Measurements from ENCODE around the gene GPER1.
A peak's percentile ranks its signal among the peaks of the same experiment; 100 is the strongest.
"Not testable (repeated sequence)": the region's sequence is repeated elsewhere in the genome, so short reads cannot be mapped to it uniquely, and the experiment has no call there.

The GPER1 gene

DNA sequence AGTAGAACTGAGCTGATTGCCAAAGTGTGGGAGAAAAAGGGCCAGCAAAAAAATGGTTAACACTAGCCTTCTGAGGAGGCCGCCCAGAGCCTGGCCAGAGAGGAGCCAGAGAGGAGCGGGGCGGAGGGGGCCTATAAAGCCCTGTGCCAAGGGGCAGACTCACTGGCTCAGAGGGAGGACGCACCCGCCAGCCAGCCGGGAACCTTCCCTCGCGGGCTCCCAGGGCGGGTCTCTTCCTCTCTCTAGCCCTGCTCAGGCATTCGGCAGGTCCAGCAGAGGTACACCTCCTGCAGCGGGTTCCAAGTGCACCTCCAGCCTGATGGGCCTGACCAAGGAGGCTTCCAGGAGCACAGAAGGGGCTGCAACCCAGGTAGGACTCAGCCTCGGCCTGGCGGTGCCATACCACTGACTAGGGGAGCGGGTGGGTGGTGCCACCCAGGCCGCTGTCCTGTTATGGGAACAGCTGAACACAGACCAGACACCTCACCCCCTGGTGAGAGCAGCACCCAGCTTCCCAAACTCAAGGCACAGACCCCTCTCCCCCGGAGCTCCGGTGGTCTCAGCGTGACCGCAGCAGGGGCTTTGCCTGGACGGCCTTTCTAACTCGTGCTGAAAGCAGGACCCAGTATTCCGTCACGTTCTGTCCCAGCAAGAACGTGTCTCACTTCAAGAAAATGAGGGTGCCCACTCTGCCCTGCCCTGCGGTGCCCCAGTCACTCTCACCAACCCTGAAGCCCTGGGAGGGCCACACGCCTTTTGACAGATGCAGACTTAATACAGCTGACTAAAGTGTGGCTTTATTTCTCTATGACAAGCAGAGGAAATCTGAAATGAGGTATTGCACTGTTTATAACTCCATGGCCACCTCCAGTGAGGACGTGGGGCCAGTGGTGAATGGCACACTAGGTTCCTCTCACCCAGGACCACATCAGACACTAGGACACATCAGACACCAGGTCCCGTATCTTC lies at the start of gene GPER1:
Gene GPER1, plus strand, starts transcription at position 162 of the 969 bp plus-strand sequence. CDS start 3,616 bp downstream, outside the sequence.
- DNase-seq: no peak

DNA sequence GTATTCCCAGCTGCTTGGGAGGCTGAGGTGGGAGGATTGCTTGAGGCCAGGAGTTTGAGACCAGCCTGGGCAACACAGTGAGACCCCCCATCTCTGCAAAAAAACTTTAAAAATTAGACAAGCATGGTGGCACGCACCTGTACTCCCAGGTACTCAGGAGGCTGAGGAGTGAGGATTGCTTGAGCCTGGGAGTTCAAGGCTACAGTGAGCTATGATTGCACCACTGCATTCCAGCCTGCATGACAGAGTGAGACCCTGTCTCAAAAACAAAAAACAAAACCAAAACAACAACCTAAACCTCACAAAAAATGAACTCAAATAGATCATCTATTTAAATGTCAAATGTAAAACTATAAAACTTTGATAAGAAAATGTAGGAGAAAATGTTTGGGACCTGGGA lies 47.7 kb upstream of the GPER1 start:
- DNase-seq: not testable (repeated sequence)

DNA sequence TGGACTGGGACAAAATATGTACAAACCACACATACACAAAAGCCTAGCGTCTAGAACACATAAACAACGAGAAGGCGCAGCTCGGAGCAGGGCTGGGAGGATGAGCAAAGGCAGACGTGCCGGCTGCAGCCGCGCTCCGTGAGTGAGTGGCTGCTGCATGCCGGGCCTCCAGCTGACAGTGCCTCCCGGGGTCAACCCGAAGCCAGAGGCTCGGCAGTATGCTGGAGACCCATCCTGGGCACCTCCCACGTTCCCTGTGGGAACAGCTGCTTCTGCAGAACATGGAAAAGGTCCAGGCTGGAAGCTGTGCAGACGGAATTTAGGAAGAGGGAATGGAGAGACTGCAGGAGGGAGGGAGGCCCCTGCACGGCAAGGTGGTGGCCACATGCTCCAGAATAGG lies 47.1 kb upstream of the GPER1 start:
- no peak for DNase-seq

DNA sequence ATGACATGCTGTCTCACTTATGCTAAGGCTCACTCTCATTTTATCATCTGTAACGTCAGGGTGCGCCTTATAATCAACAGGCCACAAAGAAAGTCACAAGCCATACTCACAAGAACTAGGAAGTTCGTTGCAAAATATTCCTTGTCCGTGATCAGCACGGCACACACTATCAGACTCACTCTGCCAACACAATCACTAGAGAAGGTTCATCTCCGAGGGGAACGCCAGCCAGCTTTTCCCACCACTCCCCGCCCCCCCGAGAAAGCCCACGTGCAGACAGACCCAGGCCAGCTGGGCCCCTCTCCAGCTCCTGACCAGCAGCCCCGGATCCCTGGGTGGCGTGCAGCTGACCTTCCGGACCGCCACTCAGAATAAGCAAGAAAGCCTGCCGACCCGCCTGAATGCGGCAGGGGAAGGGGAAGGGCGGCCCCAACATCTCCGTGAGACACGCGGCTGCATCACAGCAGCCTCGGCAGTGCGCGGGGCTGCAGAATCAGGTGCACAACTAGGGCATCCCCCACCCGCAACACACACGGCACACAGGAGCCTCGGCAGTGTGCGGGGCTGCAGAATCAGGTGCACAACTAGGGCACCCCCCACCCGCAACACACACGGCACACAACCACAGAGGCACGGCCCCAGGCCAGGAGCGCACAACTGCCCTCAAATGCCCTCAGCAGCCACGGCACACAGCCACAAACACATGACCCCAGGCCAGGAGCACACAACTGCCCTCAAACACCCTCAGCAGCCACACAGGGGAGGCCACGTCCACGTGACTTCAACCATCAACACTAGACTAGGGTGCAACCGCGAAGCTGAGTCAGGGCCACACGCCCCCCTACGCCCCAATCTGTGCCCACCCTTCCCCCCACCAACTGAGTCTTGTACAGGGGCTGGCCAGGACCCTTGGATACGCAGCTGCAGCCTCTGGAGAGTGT lies 46.1 kb upstream of the GPER1 start:
- DNase-seq: no peak

DNA sequence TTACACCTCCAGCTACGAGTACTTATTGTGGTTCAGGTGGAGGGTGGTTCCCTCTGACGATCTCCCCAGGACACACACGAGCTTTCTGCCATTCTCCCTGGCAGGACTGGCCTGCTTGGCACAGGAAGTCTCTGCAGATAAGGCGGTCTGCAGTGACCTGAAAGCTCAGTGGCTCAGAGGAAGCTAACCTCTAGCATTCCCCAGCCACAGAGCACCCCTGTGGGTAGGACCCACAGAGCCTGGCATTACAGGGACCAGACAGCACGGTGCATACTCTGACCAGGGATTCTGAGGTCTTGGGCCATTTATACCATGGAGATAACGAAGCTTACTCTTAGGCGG lies 45.5 kb upstream of the GPER1 start:
- no peak for DNase-seq

DNA sequence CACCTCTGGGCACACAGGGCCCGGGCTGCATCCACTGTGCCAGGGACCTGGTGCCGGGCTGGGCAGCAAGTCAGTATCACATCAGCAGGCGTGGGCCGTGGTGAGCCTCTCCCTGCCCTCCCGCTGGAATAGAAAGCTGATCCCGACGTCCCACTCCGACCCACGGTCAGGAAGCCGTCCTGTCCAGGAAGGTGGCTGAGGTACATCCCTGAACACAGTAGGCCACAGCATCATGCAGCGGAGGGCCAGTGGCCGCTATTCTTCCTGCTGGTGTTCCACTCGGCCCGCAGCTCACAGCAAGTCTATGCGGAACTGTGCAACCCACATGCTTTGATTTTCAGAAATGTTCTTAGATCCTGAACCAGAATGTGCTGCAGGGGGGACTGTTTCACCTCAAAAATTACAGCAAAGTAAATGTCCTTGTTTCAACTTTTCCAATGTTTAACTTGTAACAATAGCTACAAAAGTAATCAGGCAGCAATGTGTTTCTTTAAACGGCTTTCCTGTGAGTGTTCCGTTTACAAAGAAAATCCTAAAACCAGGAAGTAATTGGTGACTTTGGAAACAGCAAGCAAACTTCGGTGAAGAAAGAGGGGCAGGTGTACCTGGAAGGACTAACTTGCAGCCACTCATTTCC lies 44.2 kb upstream of the GPER1 start:
- DNase-seq: no peak

DNA sequence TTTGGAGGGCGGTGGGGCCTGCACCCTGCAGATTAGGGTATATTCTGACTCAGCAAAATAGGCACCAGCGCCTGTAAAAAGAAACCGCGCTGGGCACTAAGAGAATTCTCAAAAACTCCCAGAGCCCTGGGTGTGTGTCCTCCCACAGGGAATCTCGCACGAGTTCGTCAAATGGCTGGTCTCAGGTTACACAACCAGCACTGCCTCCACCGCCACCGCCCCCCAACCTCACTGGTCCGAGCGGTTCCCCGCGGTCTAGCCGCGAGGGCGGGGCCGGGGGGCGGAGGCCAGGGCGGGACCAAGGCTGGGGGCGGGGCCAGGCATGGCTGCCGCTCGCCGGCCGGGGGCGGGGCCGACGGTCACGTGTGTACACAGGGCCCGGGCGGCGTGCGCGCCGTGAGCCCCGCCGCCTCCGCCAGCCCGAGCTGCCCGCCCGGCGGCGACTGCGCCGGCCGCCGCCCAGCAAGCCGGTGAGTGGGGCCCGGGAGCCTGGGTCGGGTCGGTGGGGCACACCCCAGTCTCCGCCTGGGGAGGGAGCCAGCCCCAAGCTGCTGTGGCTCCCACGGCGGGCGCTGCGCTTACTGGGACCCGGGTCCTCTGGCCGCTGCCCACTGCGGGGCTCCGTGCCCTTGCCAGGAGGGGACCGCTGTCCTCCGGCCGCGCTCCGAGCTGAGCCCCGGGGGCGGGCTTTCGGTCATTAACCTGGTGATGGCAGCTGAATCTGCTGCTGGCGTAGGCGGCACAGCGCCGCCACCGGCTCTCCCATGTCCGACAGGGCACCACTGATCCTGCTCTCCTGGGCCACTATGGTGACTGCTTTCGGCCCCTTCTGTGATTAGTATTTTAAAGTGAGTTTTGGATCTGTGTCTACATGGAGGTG lies 43.5 kb upstream of the GPER1 start, which contains the start of gene GPR146:
Gene GPR146, plus strand, starts transcription at position 358 of the 880 bp plus-strand sequence. CDS start 12,970 bp downstream, outside the sequence.
- DNase-seq: peak; percentile 88

DNA sequence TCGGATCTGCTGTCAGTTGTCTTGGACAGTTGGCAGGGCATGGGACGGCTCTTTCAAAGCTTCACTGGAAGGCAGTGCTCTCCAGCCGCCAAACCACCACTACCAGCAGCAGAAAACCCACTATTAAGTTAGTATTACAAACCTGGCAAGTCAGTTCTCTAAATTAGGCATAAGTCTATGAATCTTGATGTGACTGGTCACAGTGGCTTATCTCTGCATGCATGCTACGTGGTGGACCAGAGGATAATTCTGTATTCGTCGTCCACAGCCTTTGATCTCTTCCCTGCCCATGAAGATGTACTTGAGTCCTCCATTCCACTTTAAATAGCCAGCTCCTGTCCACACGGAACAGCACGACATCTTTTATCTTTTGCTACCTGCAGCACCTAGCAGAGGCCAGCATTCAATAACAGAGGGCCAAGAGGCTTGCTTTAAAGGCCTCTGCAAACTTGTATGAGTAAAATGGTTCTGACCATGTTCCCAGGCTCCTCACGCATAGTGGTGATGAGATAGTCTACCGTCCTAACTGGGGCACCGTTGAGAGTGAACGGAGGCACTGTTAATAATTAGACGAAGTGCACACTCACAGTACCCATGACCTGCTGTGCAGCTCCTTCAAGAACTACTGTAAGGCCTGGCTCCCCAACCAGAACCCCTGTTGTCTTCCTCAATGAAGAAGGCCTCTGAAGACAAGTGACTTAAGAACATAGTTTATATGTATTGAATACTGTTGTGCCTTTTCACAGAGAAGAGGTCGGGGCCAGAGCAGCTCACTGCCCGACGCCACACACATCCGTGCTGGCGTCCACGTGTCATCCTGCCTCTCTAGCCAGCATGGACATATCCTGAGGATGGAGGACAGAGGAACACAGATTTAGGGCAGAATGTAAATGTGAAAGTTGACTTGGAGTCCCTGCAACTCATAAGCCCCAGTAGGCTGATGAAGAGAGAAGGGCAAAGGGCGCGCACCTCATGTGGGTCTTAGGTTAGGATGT lies 42.5 kb upstream of the GPER1 start:
- no peak for DNase-seq

DNA sequence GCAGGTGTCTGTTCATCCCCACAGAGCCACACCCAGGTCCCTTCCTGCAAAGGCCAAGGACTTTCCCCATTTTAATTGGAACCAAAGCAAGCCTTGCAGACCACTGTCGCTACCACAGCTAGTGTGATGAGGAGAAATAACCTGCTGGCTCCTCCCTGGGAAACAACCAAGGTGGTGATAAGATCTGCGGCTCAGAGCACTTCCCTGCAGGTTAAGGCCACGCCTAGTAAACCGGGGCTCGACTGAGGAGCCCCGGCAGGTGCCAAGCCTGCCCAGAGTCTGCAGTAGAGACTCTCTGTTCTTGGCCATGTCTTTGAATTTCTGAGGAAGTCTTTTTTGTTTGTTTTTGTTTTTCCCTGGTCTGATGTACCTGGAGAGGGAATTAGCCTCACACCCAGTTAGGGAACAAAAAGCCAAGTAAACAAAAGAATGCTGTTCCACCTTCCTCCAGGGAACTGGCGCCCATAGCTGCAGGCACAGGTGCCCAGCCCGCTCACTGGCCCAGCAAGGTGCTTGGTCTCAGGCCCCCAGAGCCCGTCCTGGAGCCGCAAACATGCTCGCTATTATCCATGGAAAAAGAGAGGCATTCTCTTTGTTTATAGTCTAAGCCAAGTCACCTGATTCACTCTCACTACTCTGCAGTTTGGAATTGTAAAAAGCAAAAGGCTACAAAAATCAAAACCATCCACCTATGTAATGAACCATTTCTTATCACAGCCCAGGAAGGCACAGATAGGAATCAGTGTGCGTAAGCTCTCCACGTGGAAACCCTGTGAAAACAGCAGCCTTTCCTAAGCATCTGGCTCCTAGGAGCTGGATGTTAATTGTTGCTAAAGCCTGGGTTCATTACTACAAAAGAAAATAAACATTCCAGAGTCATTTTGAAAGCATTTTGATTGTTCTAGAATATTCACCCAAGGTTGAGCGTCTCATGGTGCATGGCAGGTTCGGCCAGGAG lies 40.9 kb upstream of the GPER1 start:
- DNase-seq: peak; percentile 43

DNA sequence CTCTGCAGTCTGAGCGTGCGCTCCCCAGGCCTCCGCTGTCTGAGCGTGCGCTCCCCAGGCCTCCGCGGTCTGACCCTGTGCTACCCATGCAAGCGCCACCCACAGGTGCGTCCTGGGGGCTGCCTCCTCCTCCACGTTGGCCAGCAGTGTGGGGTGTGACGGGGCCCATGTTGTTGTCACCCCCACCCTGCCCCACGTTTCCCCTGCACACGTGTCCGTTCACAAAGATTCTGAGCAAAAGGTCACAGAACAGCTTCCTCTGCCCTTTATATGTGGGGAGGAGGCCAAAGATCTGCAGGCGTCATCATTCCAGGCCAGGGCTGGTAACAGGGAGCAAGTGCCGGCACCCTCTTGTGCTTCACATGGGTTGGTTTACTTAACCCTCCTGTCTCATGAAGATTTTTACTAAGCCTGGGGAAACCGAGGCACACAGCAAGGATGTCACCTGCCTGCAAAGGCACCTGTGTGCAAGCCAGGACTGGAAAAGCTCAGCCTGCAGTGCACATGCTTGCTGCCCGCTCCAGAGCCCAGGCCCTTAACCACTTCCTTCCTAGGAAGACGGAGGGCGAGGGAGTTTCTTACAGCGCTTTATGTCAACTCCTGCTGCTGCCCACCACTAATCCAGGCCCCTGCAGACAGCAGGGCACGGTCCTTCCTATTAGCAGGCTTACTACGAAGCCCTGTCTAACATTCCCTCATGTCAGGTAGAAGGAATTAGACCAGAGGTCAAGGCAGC lies 38.7 kb upstream of the GPER1 start:
- DNase-seq: no peak

DNA sequence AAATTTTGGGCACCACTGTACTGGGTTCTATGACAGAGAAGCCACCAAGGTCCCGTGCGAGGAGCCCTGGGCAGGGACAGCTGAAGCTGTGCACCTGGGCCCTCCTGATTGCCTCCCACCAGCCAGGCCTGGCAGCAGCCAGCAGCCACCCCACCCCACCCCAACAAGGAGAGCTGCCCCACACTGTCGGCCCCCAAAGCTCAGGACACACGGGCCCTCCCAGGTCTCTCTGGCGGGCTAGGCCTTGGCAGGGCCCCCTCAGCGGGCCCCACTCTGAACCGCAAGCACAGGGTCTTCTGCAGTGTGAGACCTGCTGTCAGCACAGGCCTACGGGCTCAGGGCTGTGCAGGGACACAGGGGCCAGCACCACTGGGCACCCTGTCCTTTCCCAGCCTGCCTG lies 38.1 kb upstream of the GPER1 start:
- no peak for DNase-seq

DNA sequence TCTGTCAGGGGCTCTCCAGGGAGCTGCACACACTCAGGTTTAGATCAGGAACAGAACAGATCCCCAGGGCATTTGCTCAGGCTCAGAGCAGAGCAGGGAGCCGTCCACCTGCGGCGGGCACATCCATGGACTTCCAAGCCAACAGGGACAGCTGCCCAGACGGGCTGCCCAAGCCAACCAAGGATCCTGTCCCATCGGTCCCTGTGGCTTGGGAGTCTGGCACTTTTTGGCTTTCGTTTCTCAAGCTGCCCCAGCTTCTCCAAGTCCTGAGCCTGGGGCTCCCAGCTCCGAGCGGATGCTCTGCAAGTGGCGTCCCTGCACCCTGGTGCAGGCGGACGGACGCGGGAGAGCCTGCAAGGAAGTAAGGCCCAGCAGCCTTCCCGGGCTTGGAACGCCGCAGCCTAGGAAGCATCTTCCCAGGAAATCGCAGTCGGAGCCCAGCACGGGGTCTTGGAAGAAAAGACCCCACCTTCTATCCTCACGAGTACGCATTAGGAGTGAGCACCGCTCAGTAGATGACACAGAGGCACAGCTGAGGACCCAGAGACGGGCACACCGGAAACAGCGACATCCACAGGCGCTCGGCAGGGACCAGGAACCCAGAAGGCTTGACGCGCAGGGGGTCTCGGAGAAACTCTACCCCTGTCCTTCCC lies 37.5 kb upstream of the GPER1 start:
- no peak for DNase-seq

DNA sequence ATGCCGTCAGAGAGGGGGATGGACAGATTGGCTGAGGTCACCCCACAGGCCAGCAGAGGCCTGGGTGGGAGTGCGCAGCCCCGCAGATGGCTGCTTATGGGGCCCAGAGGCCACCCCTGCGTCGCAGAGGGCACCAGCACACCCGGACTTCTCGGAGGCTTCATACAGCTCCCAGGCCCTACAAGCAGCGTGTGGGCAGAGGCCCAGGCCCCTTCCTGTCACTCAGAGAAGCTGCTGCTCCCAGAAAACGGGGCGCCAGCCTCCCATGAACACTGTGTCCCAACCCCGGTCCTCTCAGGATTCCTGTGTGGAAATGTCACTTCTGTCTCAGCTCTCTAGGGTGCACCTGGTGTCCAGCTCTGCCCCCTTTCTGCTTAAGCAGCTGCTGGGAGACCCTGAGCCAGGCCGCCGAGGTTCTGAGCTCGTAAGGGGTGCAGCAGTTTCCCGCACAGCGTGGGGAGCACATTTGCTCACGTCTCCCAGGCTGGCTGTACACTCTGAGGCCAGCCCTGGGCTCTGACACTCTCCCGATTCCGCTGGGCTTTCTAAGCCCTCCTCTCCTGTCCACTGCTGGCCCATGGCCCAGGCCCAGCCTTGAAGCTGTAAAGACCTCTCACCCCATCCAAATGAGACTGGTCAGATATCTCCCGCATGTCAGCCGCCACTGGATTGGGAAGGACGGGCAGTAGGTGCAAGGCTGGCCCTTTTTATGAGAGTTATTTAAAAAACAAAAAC lies 36.8 kb upstream of the GPER1 start:
- no peak for DNase-seq

DNA sequence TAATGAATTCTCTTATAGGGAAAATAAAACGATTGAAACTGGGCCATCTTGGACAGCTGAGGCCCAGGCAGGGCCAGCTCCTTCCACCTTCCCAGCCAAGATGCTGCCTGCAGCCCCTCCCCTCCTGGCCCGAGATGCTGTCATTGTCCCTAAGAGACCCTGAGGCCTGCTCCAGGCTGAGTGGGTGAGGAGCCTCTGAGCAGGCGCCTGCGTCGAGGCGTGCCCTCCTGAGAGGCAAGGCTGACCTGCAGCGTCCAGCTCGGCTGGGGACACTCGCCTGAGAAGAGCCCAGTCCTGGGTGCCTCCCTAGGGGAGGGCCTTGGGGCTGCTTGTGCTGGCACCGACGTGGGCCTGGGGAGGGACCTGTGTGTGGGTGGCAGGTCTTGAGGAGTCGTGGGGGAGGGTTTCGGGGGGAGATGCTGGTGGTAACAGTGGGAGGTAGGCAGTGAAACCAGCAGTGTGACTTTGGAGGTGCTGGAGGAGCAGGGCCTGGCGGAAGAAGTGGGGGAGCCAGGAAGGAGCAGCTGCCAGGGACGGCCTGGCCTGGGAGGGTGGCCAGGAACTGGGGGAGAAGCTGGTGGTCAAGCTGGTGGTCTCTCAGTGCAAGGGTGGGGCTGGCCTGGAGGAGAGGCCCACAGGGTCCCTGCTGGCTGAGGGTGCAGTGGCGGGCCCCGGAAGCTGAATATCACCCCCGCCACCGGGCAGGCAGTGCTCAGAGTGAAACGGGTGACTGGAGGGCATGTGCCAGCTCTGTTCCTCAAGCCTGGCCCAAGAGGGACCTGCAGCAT lies 35.7 kb upstream of the GPER1 start:
- DNase-seq: no peak

DNA sequence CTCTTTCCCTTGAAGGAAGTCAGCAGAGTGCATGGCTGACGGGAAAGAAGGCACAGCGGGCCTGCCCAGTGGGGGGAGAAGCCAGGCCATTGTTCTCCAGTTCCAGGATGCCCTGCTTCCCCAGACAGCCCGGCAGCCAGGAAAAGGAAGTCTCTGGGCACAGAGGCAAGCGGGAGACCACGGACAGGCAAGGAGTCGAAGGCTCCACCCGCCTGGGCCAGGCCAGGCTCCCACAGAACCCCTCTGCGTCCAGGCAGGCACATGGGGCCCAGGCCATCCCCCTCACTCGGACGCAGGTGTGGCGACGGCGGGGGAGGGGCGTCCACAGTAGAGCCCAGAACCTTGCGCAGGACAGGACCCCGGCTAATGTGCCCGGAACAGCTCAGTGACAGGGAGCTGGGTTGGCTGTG lies 34.9 kb upstream of the GPER1 start:
- DNase-seq: no peak

DNA sequence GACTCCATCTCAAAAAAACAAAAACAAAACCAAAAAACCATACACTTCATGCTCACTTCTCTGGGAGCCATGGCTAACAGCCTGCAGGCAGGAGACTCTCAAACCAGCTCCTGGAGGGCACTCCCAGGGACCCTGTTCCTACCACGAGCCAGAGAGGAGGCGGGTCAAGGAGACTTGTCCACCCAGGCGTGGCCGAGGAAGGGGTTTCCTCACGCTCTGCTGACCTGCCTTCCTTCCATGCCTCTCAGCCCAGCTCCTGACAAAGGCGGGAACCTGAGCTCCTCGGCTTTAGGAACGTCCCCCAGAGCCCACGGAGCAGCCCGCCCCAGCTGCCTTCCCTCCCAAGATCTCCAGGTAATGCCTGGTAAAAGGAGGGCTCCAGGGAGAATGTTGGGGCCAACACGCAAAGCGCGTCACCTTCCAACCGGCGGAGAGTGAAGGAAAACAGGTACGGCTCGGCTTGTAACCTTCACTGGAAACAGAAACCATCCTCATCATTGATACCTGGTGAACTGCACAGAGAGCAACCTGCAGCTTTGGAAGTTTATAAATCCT lies 34.0 kb upstream of the GPER1 start:
- DNase-seq: no peak
